HepG2 (cell line): Measurements from ENCODE around the gene SV2A. TPM values are rescaled to one million over a fixed set of nuclear protein-coding genes. Genes with fewer than 3 reads are reported as not detected.
A peak's percentile ranks its signal among the peaks of the same experiment; 100 is the strongest.

ENCODE experiments used
- FOXA3 ChIP-seq: IDR thresholded peaks from 2 replicates; pipeline ENCODE4 v1.6.1; 2016; ENCODE audit warnings: missing genetic modification reagents, missing compliant biosample characterization
- HOXA3 ChIP-seq: sonication (generic); formaldehyde crosslinking; IDR thresholded peaks from 2 replicates; pipeline ENCODE4 v1.5.0; 2020; ENCODE audit warnings: missing genetic modification reagents
- MED1 ChIP-seq: sonication (generic); formaldehyde crosslinking; IDR thresholded peaks from 2 replicates; pipeline ENCODE4 v1.4.0; 2020; ENCODE audit warnings: missing genetic modification reagents
- TEAD3 ChIP-seq: optimal IDR thresholded peaks from 2 replicates; pipeline ENCODE3; 2016; ENCODE audit warnings: borderline replicate concordance
- ZEB1 ChIP-seq: IDR thresholded peaks from 2 replicates; pipeline ENCODE4 v1.6.1; 2012; ENCODE audit warnings: mild to moderate bottlenecking, low read depth, inconsistent platforms; ENCODE audit not compliant: insufficient replicate concordance
- ZFX ChIP-seq: sonication (generic); formaldehyde crosslinking; IDR thresholded peaks from 2 replicates; pipeline ENCODE4 v1.4.0; 2020; ENCODE audit warnings: mild to moderate bottlenecking, low read depth, missing genetic modification reagents, moderate library complexity
- ZNF878 ChIP-seq: sonication (generic); formaldehyde crosslinking; IDR thresholded peaks from 2 replicates; pipeline ENCODE4 v1.8.1; 2023; ENCODE audit warnings: mild to moderate bottlenecking, missing genetic modification reagents, moderate library complexity
- ZNF883 ChIP-seq: sonication (generic); formaldehyde crosslinking; IDR thresholded peaks from 2 replicates; pipeline ENCODE4 v1.5.1; 2020; ENCODE audit warnings: mild to moderate bottlenecking, missing genetic modification reagents; ENCODE audit errors: not compliant biosample characterization
- polyA plus RNA-seq, 8 experiments: library from polyadenylated mRNA; depleted of rRNA in 3 of 8; stranded (reverse) in 7 of 8; unstranded in 1 of 8; fragments of >200 nt; fragmentation: Illumina TruSeq in 4 of 8; extraction: Trizol in 4 of 8; gene quantifications; 2 replicates each; pipeline versions ENCODE4 v1.2.1 to v1.2.3, GENCODE V29; 2011 to 2016; ENCODE audit warnings: low read depth in 4 of 8, missing spikeins in 1 of 8, mixed read lengths in 1 of 8; ENCODE audit not compliant: insufficient read depth in 1 of 8
- total RNA-seq, 5 experiments: library from RNA; depleted of rRNA; stranded (reverse); fragments of >200 nt; fragmentation: Illumina TruSeq; extraction: Trizol; gene quantifications; 2 replicates each; pipeline ENCODE4 v1.2.3, GENCODE V29; 2016; ENCODE audit warnings: low read depth in 1 of 5
- TF ChIP-seq, protein P1 (sequence below): IDR thresholded peaks from 2 replicates; pipeline ENCODE4 v1.6.1; 2016; ENCODE audit warnings: control low read depth
- TF ChIP-seq, protein P2 (sequence below): IDR thresholded peaks from 2 replicates; pipeline ENCODE4 v1.6.1; 2012; ENCODE audit warnings: low read depth, low read length, improper control_type of control experiment
- TF ChIP-seq, protein P3 (sequence below): sonication (generic); formaldehyde crosslinking; IDR thresholded peaks from 2 replicates; pipeline ENCODE4 v1.4.0; 2020; ENCODE audit warnings: missing genetic modification reagents, mild to moderate bottlenecking, borderline replicate concordance
- TF ChIP-seq, protein P4 (sequence below): IDR thresholded peaks from 2 replicates; pipeline ENCODE4 v1.6.1; 2016; ENCODE audit warnings: mild to moderate bottlenecking
- TF ChIP-seq, protein P5 (sequence below): sonication (generic); formaldehyde crosslinking; IDR thresholded peaks from 2 replicates; pipeline ENCODE4 v1.5.0; 2020; ENCODE audit warnings: mild to moderate bottlenecking, missing genetic modification reagents, borderline replicate concordance
- TF ChIP-seq, protein P6 (sequence below), 2 experiments: fragments of 450-650 bp in 1 of 2; sonication (generic) in 1 of 2; formaldehyde crosslinking; IDR thresholded peaks; 2 replicates each; pipeline versions ENCODE4 v1.5.0 to v1.8.0; 2020 to 2022; ENCODE audit warnings: mild to moderate bottlenecking in 1 of 2, missing genetic modification reagents in 1 of 2

SV2A gene
- total and polyA plus RNA-seq, 2 of the 13 experiments (the other 11 are each of a cell fraction or from before 2014, with no cell fraction given): 0.84 to 1.9 TPM

DNA sequence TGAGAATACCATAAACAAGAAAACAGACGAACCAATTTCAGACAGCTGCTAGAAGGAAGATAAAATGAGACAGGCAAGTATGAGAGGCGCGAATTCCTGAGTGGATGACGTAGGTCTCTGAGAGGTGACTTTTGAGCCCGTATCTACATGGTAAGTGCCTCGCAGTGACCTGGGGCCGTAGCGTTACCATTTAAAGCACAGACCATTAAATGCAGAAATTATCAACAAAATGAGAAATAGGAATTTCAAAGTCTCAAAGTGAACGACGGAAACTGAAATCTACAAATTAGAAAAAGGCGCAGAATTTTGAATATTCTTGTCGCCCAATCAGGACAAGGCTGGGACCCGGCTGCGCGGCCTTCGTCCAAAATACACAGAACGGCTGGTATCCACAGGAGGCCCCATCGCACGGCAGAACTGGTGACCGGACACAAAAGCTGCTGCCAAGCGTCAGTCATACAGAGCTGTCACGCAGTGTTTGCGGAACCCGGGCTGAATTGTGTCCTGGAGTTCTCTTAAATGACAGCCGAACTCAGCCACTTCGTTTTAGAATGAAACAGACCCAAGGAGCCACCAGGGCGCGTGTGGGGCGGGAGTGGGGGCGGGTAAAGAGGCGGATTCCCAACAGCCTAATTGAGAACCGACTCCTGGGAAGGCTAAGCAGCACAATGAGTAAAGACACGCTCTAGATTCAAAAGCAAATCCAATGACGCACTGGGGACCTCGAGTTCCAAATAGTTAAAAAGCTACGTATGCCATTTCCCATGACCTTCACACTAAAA lies 32.1 kb downstream of the SV2A start (continued):
- TF ChIP-seq, protein P1, sequence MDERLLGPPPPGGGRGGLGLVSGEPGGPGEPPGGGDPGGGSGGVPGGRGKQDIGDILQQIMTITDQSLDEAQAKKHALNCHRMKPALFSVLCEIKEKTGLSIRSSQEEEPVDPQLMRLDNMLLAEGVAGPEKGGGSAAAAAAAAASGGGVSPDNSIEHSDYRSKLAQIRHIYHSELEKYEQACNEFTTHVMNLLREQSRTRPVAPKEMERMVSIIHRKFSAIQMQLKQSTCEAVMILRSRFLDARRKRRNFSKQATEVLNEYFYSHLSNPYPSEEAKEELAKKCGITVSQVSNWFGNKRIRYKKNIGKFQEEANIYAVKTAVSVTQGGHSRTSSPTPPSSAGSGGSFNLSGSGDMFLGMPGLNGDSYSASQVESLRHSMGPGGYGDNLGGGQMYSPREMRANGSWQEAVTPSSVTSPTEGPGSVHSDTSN: peak; percentile 27; the same call in 1 of the 2 replicates
- TF ChIP-seq ZFX (CRISPR knock-in tag) (peak; percentile 53), ZEB1 (no peak), MED1 (peak; percentile 58; the same call in 1 of the 2 replicates), ZNF878 (0 out of 2 replicates have a peak, but pooled peaks have one; percentile 25), TEAD3 (CRISPR knock-in tag) (peak; percentile 10), ZNF883 (peak; percentile 38), FOXA3 (no peak; the same call in 1 of the 2 replicates), HOXA3 (CRISPR knock-in tag) (peak; percentile 56; the same call in 1 of the 2 replicates)
- TF ChIP-seq, protein P2, sequence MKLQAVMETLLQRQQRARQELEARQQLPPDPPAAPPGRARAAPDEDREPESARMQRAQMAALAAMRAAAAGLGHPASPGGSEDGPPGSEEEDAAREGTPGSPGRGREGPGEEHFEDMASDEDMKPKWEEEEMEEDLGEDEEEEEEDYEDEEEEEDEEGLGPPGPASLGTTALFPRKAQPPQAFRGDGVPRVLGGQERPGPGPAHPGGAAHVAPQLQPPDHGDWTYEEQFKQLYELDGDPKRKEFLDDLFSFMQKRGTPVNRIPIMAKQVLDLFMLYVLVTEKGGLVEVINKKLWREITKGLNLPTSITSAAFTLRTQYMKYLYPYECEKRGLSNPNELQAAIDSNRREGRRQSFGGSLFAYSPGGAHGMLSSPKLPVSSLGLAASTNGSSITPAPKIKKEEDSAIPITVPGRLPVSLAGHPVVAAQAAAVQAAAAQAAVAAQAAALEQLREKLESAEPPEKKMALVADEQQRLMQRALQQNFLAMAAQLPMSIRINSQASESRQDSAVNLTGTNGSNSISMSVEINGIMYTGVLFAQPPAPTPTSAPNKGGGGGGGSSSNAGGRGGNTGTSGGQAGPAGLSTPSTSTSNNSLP: peak; percentile 11; the same call in 1 of the 2 replicates
- TF ChIP-seq, protein P3, sequence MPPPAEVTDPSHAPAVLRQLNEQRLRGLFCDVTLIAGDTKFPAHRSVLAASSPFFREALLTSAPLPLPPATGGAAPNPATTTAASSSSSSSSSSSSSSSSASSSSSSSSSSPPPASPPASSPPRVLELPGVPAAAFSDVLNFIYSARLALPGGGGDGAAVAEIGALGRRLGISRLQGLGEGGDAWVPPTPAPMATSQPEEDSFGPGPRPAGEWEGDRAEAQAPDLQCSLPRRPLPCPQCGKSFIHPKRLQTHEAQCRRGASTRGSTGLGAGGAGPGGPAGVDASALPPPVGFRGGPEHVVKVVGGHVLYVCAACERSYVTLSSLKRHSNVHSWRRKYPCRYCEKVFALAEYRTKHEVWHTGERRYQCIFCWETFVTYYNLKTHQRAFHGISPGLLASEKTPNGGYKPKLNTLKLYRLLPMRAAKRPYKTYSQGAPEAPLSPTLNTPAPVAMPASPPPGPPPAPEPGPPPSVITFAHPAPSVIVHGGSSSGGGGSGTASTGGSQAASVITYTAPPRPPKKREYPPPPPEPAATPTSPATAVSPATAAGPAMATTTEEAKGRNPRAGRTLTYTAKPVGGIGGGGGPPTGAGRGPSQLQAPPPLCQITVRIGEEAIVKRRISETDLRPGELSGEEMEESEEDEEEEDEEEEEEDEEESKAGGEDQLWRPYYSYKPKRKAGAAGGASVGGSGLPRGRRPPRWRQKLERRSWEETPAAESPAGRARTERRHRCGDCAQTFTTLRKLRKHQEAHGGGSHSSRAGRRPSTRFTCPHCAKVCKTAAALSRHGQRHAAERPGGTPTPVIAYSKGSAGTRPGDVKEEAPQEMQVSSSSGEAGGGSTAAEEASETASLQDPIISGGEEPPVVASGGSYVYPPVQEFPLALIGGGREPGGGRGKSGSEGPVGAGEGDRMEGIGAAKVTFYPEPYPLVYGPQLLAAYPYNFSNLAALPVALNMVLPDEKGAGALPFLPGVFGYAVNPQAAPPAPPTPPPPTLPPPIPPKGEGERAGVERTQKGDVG (CRISPR knock-in tag): no peak
- TF ChIP-seq, protein P4, sequence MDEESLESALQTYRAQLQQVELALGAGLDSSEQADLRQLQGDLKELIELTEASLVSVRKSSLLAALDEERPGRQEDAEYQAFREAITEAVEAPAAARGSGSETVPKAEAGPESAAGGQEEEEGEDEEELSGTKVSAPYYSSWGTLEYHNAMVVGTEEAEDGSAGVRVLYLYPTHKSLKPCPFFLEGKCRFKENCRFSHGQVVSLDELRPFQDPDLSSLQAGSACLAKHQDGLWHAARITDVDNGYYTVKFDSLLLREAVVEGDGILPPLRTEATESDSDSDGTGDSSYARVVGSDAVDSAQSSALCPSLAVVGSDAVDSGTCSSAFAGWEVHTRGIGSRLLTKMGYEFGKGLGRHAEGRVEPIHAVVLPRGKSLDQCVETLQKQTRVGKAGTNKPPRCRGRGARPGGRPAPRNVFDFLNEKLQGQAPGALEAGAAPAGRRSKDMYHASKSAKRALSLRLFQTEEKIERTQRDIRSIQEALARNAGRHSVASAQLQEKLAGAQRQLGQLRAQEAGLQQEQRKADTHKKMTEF: no peak
- TF ChIP-seq, protein P5, sequence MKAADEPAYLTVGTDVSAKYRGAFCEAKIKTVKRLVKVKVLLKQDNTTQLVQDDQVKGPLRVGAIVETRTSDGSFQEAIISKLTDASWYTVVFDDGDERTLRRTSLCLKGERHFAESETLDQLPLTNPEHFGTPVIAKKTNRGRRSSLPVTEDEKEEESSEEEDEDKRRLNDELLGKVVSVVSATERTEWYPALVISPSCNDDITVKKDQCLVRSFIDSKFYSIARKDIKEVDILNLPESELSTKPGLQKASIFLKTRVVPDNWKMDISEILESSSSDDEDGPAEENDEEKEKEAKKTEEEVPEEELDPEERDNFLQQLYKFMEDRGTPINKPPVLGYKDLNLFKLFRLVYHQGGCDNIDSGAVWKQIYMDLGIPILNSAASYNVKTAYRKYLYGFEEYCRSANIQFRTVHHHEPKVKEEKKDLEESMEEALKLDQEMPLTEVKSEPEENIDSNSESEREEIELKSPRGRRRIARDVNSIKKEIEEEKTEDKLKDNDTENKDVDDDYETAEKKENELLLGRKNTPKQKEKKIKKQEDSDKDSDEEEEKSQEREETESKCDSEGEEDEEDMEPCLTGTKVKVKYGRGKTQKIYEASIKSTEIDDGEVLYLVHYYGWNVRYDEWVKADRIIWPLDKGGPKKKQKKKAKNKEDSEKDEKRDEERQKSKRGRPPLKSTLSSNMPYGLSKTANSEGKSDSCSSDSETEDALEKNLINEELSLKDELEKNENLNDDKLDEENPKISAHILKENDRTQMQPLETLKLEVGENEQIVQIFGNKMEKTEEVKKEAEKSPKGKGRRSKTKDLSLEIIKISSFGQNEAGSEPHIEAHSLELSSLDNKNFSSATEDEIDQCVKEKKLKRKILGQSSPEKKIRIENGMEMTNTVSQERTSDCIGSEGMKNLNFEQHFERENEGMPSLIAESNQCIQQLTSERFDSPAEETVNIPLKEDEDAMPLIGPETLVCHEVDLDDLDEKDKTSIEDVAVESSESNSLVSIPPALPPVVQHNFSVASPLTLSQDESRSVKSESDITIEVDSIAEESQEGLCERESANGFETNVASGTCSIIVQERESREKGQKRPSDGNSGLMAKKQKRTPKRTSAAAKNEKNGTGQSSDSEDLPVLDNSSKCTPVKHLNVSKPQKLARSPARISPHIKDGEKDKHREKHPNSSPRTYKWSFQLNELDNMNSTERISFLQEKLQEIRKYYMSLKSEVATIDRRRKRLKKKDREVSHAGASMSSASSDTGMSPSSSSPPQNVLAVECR (CRISPR knock-in tag): peak; percentile 14; the same call in 1 of the 2 replicates
- TF ChIP-seq, protein P6, sequence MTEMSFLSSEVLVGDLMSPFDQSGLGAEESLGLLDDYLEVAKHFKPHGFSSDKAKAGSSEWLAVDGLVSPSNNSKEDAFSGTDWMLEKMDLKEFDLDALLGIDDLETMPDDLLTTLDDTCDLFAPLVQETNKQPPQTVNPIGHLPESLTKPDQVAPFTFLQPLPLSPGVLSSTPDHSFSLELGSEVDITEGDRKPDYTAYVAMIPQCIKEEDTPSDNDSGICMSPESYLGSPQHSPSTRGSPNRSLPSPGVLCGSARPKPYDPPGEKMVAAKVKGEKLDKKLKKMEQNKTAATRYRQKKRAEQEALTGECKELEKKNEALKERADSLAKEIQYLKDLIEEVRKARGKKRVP (CRISPR knock-in tag; IDR thresholded peaks at IDR 0.05): peak; percentile 45 to 66; a peak in 2 of 4 replicates
